ENCODE results near the gene NOP58. TPM values are rescaled to one million over a fixed set of nuclear protein-coding genes. Genes with fewer than 3 reads are reported as not detected.
"Not testable (repeated sequence)": the region's sequence is repeated elsewhere in the genome, so short reads cannot be mapped to it uniquely, and the experiment has no call there.

Gene NOP58, protein sequence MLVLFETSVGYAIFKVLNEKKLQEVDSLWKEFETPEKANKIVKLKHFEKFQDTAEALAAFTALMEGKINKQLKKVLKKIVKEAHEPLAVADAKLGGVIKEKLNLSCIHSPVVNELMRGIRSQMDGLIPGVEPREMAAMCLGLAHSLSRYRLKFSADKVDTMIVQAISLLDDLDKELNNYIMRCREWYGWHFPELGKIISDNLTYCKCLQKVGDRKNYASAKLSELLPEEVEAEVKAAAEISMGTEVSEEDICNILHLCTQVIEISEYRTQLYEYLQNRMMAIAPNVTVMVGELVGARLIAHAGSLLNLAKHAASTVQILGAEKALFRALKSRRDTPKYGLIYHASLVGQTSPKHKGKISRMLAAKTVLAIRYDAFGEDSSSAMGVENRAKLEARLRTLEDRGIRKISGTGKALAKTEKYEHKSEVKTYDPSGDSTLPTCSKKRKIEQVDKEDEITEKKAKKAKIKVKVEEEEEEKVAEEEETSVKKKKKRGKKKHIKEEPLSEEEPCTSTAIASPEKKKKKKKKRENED
- total RNA-seq: 59.5 and 80.3 TPM in 2 replicates

GRCh38 chr2:202265467-202266277 is at the start of gene NOP58:
NOP58 (plus strand) TSS chr2:202265763; CDS start chr2:202265942, 179 bp downstream.
- DNase-seq (ENCODE audit: low read depth, low spot score): peak; percentile 83

GRCh38 chr2:202221873-202222272 is 43.7 kb upstream of the NOP58 start:
- no peak for DNase-seq (ENCODE audit: low read depth, low spot score)

DNA sequence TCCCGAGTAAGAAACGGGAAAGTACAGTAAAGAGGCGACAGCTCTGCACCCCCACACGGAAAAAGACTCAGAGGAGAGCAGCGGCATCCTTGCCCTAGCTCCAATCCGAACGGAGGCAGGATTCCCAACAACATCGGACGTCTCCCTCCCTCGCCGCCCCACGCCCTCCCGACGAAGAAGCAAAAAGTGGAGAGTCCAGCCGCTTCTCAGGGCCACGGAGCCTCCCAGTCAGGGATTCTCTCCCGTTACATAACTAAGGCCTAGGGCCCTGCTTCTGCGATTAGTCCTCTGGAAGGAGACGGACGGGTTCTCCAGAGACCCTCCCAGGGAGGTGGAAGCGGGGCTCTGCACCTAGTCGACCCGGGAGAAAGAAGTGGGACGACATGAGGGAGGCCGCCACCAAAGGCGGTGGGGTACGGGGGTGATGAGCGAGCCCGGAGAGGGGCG is 27.8 kb upstream of the NOP58 start:
- DNase-seq (ENCODE audit: low read depth, low spot score): no peak

DNA sequence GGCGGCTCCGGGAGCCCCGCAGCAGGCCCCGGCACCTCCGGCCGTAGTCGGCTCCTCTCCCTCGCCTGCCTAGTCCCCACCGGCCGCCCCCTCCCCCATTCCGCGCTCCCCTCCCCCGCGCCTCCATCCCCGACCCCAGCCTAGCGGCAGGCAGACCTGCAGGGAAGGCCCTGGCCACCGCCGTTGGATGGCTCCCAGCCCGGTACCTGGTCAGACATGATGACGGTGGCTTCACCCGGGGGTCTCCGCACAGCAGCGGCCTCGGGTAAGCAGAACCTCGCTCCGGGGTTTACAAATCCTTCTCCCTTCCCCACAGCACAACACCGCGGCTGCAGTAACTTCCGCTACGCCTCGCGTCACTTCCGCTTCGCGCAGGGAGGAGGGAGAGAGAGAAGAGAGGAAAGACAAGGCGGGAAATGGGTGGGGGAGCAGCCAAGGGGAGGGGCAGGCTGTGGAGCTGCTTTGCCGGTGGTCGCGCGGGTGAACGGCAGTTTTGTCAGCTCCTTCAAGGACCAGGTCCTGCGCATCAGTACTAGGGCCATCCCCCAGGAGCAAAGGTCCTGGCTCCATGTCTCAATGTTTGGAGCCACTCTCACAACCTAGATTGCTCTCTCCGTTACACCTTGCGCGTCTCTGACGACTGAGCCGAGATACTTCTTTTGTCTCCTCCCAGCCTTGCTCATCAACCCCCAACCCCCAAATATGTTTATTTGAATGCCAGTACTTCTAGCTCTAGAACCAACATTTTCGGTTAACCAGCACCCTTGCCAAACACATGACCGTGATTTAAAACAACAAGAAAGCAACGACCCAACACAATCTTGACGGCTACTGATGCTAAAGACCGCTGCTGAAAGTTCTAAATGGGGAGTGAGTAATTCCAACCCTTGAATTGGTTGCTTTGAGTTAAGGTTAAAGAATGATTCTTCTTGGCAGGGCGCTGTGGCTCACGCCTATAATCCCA is 27.0 kb upstream of the NOP58 start, which contains the start of gene SUMO1:
TSS of gene SUMO1 (minus strand) at position 364 of the 964 bp plus-strand sequence. CDS start at position 218, 146 bp downstream.
- DNase-seq (ENCODE audit: low read depth, low spot score): peak; percentile 58

DNA sequence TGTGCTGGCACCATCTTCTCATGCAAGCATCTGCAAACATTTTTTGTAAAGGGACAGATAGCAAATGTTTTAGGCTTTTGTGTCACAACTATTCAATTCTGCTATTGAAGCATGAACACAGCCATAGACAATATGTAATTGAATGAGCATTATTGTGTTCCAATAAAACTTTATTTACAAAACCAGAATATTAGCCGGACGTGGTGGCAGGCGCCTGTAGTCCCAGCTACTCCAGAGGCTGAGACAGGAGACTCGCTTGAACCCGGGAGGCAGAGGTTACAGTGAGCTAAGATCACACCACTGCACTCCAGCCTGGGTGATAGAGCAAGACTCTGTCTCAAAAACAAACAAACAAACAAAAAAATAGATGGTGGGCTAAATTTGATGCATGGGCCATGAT is 17.9 kb upstream of the NOP58 start:
- not testable (repeated sequence) for DNase-seq (ENCODE audit: low read depth, low spot score)

DNA sequence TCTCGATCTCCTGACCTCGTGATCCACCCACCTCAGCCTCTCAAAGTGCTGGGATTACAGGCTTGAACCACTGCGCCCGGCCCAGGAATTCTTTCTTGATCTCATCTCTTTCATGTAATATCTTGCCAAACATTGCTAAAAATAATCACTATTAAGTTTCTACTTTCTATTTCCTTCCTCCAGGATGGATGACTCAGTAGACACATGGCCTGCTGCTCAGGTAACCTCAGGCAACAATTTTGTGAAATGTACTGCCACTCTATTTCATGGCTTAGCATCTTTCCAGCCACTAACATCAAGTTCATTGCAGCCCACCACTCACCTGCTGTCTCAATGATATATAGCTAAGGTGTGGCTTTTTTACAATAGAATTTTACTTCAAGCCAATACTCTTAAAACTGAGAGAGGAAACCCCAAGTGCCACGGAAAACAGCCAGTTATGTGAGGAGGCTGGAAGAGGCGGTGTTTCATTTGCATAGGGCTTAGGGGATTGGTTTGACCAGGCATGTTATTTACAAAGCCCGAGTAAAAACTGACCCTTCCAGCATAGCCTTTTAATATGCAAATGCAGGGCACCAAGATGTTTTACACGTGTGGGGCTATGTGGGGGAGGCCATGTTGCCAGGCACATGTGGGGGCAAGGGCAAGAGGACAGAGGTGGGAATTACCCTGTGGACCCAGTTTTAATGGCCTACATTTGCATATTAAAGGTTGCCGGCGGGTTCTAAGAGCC is 15.9 kb upstream of the NOP58 start:
- DNase-seq (ENCODE audit: low read depth, low spot score): no peak

GRCh38 chr2:202251494-202251893 is 14.1 kb upstream of the NOP58 start:
- DNase-seq (ENCODE audit: low read depth, low spot score): peak; percentile 68

DNA sequence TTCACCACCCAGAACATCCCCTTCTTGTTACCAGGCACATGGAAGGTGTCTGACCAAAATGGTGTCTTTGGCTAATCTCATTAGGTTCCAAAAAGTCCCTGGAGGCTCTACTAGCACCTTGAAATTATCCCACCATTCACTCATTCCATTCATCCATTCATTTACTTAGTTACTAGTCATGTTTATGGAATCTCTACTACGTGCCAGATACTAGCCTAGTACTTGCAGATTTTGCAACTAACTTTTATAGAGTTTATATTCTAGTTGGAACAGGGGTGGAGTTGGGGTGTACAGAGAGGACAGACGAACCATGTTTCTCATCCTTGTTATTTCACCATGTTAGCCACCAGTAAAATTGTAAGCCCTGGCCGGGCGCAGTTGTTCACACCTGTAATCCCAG is 4.0 kb upstream of the NOP58 start:
- DNase-seq (ENCODE audit: low read depth, low spot score): no peak

DNA sequence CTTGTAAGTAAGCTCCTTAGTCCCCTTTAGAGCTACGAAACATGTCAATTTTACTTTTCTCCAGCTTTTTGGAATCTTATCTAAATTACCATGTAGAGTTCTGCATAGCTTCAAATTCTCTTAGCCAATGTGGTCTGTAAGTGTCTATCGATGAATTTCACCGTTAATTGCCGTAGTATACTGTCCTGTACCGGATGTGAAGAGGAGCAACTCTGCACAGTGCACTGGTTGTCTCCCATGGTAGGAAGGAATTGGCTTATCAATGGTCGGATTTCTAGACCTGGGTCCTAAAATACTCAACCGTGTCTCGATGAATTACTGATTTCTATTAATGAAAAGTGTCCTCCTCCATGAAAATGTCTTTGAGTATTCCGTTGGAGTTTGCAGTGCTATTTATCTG is 1.9 kb downstream of the NOP58 start:
- no peak for DNase-seq (ENCODE audit: low read depth, low spot score)

GRCh38 chr2:202269585-202269984 is 4.0 kb downstream of the NOP58 start:
- no peak for DNase-seq (ENCODE audit: low read depth, low spot score)

DNA sequence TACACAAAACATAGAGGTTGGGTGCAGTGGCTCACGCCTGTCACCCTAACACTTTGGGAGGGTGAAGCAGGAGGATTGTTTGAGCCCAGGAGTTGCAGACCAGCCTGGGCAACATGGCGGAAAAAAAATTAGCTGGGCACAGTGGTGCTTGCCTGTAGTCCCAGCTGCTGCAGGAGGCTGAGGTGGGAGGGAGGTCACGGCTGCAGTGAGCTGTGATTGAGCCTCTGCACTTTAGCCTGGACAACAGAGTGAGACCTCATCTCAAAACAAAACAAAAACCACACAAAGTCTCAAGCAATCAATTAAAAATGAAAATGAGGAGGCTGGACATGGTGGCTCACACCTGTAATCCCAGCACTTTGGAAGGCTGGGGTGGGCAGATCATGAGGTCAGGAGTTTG is 4.9 kb downstream of the NOP58 start:
- no peak for DNase-seq (ENCODE audit: low read depth, low spot score)

DNA sequence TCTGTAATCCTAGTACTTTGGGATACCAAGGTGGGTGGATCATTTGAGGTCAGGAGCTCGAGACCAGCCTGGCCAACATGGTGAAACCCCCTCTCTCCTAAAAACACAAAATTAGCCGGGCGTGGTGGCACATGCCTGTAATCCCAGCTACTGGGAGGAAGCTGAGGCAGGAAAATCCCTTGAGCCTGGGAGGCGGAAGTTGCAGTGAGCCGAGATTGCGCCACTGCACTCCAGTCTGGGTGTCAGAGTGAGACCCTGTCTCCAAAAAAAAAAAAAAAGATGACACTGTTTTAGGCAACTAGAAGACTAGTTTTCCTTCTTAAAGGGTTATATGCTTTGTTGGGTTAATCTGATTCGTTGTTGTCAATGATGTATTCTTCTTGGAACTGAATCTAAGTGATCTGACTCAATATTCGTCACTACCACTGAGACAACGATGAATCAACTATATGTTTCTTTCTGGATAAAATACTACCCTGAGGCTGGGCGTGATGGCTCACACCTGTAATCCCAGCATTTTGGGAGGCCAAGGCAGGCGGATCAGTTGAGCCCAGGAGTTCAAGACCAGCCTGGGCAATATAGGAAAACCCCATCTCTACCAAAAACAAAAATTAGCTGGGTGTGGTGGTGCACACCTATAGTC is 10.6 kb downstream of the NOP58 start:
- DNase-seq (ENCODE audit: low read depth, low spot score): not testable (repeated sequence)

DNA sequence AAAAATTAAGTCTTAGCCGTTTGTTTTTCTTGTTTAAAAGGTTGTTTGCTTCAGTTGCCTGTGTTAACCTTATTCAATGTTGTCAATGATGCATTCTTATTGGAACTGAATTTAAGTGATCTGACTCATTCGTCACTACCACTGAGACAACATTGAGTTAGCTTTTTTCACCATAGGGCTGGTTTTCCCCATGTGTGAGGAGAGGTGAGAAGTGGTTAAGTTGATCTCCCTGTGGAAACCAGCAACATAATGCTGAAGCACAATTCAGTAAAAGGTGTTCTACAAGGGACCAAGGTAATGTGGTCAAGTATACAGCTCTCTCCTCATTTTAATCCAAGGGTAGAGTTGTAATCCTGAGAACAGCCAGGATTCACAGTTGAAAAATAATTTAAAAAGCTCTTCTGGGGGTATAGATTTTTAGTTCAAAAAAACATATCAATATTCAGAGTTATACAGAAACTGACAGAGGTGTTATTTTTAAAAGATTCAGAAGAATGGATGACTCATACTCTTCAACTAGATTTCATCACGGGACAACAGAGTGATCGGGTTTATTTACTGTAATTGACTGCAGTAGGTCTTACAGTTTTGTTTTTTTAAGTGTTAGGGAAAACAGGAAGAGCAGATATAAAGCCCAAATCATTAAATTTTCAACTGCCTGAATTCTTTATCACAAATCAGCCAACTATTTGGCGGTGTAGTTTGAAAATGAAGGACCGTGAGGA is 12.6 kb downstream of the NOP58 start:
- DNase-seq (ENCODE audit: low read depth, low spot score): peak; percentile 62

- DNase-seq (ENCODE audit: low read depth, low spot score): peak; percentile 66
These were observed 13.4 kb downstream of the NOP58 start for GRCh38 chr2:202278944-202279343.

- DNase-seq (ENCODE audit: low read depth, low spot score): no peak
These were observed 21.0 kb downstream of the NOP58 start for GRCh38 chr2:202286595-202286994.

GRCh38 chr2:202289394-202290204 is 24.0 kb downstream of the NOP58 start:
- no peak for DNase-seq (ENCODE audit: low read depth, low spot score)

DNA sequence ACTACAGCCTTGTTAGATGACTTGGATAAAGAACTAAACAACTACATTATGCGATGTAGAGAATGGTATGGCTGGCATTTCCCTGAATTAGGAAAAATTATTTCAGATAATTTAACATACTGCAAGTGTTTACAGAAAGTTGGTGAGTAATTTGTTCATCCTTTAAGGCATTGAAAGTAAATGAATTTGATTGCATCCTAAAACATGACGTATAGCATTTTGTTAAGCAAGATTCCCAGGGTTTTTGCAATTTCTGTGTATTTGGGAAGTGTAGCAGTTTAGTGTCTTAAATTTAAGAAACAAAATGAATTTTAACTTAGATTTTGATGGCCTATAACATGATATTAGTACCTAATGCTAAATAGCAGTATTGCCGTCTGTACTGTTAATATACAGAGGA is 24.8 kb downstream of the NOP58 start:
- DNase-seq (ENCODE audit: low read depth, low spot score): no peak

DNA sequence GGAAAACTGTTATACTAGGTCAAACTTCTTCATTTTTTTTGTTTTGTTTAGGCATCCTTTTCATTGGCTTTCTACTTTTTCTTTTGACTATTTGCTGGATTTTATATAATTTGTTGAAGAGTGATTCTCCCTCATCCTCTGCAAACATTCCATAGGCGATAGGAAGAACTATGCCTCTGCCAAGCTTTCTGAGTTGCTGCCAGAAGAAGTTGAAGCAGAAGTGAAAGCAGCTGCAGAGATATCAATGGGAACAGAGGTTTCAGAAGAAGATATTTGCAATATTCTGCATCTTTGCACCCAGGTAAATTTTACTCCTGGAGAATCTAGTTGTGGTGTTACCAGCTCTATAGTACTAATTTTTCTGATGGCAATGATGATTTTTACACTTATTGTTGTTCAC is 25.4 kb downstream of the NOP58 start:
- DNase-seq (ENCODE audit: low read depth, low spot score): no peak

All from pulmonary artery endothelial cell (primary cell).